Inferior parietal cortex (tissue), 1 donor: Measurements from ENCODE around the gene CYP3A7.
"Not testable (repeated sequence)": the region's sequence is repeated elsewhere in the genome, so short reads cannot be mapped to it uniquely, and the experiment has no call there.

Source experiments
- DNase-seq: peaks from one replicate; pipeline ENCODE4 v3.0.0-alpha.2; 2016; ENCODE audit errors: extremely low spot score

The CYP3A7 gene

GRCh38 chr7:99742737-99743394 is 7.9 kb upstream of the CYP3A7 start:
- DNase-seq = no peak

GRCh38 chr7:99741441-99741795 is 6.4 kb upstream of the CYP3A7 start:
- DNase-seq = no peak

GRCh38 chr7:99740573-99741440 is 5.8 kb upstream of the CYP3A7 start:
- DNase-seq = no peak

- no peak for DNase-seq
Observed at GRCh38 chr7:99739699-99740572, 4.9 kb upstream of the CYP3A7 start.

- no peak for DNase-seq
Observed at GRCh38 chr7:99737726-99738125, 2.7 kb upstream of the CYP3A7 start.

GRCh38 chr7:99736667-99737066 is 1.7 kb upstream of the CYP3A7 start:
- not testable (repeated sequence) for DNase-seq

- no peak for DNase-seq
Observed at GRCh38 chr7:99733448-99733847, 1.5 kb downstream of the CYP3A7 start.

- no peak for DNase-seq
Observed at GRCh38 chr7:99733003-99733402, 2.0 kb downstream of the CYP3A7 start.

- no peak for DNase-seq
Observed at GRCh38 chr7:99731638-99732374, 3.2 kb downstream of the CYP3A7 start.

GRCh38 chr7:99730992-99731391 is 4.0 kb downstream of the CYP3A7 start:
- DNase-seq = no peak

- DNase-seq = no peak
Observed at GRCh38 chr7:99730238-99730810, 4.7 kb downstream of the CYP3A7 start.

- no peak for DNase-seq
Observed at GRCh38 chr7:99729486-99730237, 5.3 kb downstream of the CYP3A7 start.

GRCh38 chr7:99728615-99729014 is 6.4 kb downstream of the CYP3A7 start:
- no peak for DNase-seq

GRCh38 chr7:99723201-99723600 is 11.8 kb downstream of the CYP3A7 start:
- not testable (repeated sequence) for DNase-seq

GRCh38 chr7:99720800-99721595 is 14.0 kb downstream of the CYP3A7 start:
- DNase-seq = no peak

GRCh38 chr7:99719996-99720769 is 14.8 kb downstream of the CYP3A7 start:
- no peak for DNase-seq

GRCh38 chr7:99713995-99714570 is 20.9 kb downstream of the CYP3A7 start:
- DNase-seq = no peak

- DNase-seq = no peak
Observed at GRCh38 chr7:99709838-99710578, 25.0 kb downstream of the CYP3A7 start.
